PFSK-1 (cell line): Measurements from ENCODE around the gene TMEM220.

Experiments used
- FOXP2 ChIP-seq: optimal IDR thresholded peaks from 2 replicates; pipeline ENCODE3; 2011; ENCODE audit warnings: borderline replicate concordance, control low read depth, inconsistent platforms; ENCODE audit not compliant: insufficient read depth; ENCODE audit errors: extremely low read length, extremely low read depth
- POLR2AphosphoS5 ChIP-seq: IDR thresholded peaks from 2 replicates; pipeline ENCODE4 v1.6.1; 2012; ENCODE audit warnings: low read depth, mild to moderate bottlenecking, control low read depth, low read length, moderate library complexity
- REST ChIP-seq, 2 experiments: IDR thresholded peaks; 2 replicates each; pipeline versions ENCODE4 v1.6.1 to v1.8.0; 2011 to 2012; ENCODE audit warnings: low read depth in 2 of 2, low read length in 2 of 2, control low read depth in 1 of 2, inconsistent platforms in 1 of 2, mild to moderate bottlenecking in 1 of 2, moderate library complexity in 1 of 2; ENCODE audit not compliant: insufficient read depth in 1 of 2
- SIN3A ChIP-seq: IDR thresholded peaks from 2 replicates; pipeline ENCODE4 v1.6.1; 2012; ENCODE audit warnings: mild to moderate bottlenecking, low read length, moderate library complexity, borderline replicate concordance; ENCODE audit not compliant: insufficient read depth
- TAF1 ChIP-seq: IDR thresholded peaks from 2 replicates; pipeline ENCODE4 v1.6.1; 2012; ENCODE audit warnings: low read length, control low read depth, borderline replicate concordance; ENCODE audit not compliant: insufficient read depth

Gene TMEM220

GRCh38 chr17:10743316-10744009 lies 13.6 kb upstream of the TMEM220 start:
- TF ChIP-seq SIN3A (no peak), POLR2AphosphoS5 (no peak), REST (IDR thresholded peaks at IDR 0.05; ENCODE audit: insufficient read depth in 1 of 2, low read depth in 2 of 2, low read length in 2 of 2) (no peak), TAF1 (no peak), FOXP2 (no peak)

- TF ChIP-seq FOXP2 (no peak), POLR2AphosphoS5 (no peak), SIN3A (no peak), REST (IDR thresholded peaks at IDR 0.05; ENCODE audit: insufficient read depth in 1 of 2, low read depth in 2 of 2, low read length in 2 of 2) (no peak)
These were observed 12.6 kb upstream of the TMEM220 start for GRCh38 chr17:10742431-10742830.

GRCh38 chr17:10741416-10742135 lies 11.8 kb upstream of the TMEM220 start:
- no peak for TF ChIP-seq POLR2AphosphoS5
- no peak for TF ChIP-seq REST (IDR thresholded peaks at IDR 0.05; ENCODE audit: insufficient read depth in 1 of 2, low read depth in 2 of 2, low read length in 2 of 2)
- no peak for TF ChIP-seq SIN3A
- TF ChIP-seq TAF1: no peak
- no peak for TF ChIP-seq FOXP2

- TF ChIP-seq POLR2AphosphoS5 (no peak), TAF1 (no peak), SIN3A (no peak), FOXP2 (no peak), REST (IDR thresholded peaks at IDR 0.05; ENCODE audit: insufficient read depth in 1 of 2, low read depth in 2 of 2, low read length in 2 of 2) (no peak)
These were observed 9.6 kb upstream of the TMEM220 start for GRCh38 chr17:10739386-10739785.
